ENCODE measurements around the gene ZC3H6.

The ZC3H6 gene

GRCh38 chr2:112275311-112275886, at the start of gene ZC3H6:
Gene ZC3H6 (plus strand): TSS chr2:112275597. CDS start chr2:112275995, 398 bp downstream.
- peak; percentile 99 for DNase-seq (ENCODE audit: low read depth)

- no peak for DNase-seq (ENCODE audit: low read depth)
Observed at GRCh38 chr2:112229348-112229747, 46.0 kb upstream of the ZC3H6 start.

DNA sequence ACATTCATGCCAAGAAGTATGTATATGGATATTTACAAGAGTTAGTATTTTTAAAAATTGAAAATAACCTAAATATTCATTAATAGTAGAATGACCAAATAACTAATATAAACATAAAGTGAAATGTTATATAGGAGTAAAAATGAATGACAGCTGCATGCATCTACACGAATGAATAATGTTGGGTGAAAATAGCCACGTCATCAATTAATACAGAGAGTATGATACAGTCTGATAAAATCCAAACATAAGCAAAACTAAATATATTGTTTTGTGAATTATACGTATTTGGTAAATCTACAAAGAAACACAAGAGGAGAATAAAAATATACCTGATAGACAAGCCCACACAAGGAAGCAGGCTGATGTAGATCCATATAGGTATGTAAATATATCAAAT, 45.0 kb upstream of the ZC3H6 start:
- DNase-seq (ENCODE audit: low read depth), result no peak

GRCh38 chr2:112239862-112240261, 35.5 kb upstream of the ZC3H6 start:
- no peak for DNase-seq (ENCODE audit: low read depth)

GRCh38 chr2:112242384-112242783, 33.0 kb upstream of the ZC3H6 start:
- DNase-seq (ENCODE audit: low read depth), result no peak

GRCh38 chr2:112243233-112243632, 32.2 kb upstream of the ZC3H6 start:
- DNase-seq (ENCODE audit: low read depth), result no peak

- no peak for DNase-seq (ENCODE audit: low read depth)
Observed at GRCh38 chr2:112244854-112245253, 30.5 kb upstream of the ZC3H6 start.

DNA sequence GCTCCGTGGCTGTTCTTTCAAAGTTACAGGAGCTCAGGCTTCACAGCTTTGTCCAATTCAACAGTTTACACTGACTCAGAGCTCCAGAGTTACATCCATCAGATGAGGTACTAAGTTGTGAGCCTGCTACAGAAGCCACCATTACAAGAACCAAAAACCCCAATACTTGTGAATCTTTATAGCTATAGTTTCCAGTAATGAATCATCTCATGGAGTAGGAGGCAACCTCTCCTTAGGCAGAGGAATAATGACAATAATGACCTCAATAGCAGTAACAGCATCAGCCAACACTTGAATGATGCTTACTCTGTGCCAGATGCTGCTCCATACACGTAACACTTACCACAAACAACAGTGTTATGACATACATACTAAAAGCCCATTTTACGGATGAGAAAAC, 24.1 kb upstream of the ZC3H6 start:
- DNase-seq (ENCODE audit: low read depth), result no peak

- DNase-seq (ENCODE audit: low read depth), result no peak
Observed at GRCh38 chr2:112253261-112253815, 22.1 kb upstream of the ZC3H6 start.

DNA sequence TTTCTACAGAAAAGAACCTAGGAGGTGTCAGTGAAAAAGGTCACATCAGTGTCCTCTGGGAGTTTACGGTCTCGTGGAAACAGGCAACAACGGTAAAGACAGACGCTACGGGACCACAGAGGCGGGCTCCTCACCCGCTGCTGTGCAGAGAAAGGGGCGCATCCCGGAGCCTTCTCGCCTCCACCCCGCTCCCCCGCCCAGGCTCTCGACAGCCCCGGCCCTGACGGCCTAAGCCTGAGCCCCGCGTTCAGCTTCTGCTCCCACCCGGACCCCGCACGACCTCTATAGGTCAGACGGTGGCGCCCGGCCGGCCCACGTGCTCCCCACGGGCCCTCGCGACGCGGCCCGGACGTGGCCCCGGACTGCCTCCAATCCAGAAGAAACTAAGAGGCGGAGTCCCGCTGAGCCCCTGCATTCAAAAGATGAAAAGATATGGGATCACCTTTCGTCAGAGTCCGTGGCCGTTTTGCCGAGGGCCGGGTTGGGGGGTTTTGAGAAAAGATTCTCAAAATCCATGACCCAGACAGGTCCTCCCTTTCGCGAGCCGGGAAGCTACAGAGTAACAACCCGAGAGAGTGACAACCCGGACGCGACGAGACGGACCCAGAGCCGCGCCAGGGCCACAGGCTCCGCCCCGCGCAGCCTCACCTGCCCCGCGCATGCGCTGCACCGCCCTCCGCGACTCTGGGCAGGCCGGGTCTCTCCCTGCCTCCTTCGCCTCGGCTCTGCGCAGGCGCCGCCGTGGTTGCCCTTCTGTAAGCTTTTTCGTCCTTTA, 20.7 kb upstream of the ZC3H6 start, which contains the start of gene ZC3H8:
Gene ZC3H8 (minus strand): TSS at position 577 of the 775 bp plus-strand sequence. CDS start 61 bp downstream, at position 516.
- peak; percentile 86 for DNase-seq (ENCODE audit: low read depth)

DNA sequence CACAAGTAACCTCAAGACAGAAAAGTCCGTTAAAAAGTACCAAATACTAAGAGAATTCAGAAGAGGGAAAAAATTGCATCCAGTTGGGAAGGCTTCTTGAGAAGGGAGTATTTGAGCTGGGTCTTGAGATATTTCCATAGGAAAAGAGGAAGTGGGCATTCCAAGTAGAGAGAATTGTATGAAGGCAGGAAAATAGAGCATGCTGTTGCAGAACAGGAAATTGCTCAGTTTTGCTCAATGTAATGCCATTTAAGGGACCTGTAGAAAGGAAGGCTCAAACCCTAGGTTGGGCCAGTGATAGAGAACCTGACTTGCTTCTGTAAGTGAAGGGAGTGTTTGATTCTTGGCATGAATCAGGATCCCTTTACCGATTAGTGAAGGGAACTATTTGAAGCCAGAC, 19.5 kb upstream of the ZC3H6 start:
- no peak for DNase-seq (ENCODE audit: low read depth)

GRCh38 chr2:112256654-112257053, 18.7 kb upstream of the ZC3H6 start:
- DNase-seq (ENCODE audit: low read depth), result no peak

DNA sequence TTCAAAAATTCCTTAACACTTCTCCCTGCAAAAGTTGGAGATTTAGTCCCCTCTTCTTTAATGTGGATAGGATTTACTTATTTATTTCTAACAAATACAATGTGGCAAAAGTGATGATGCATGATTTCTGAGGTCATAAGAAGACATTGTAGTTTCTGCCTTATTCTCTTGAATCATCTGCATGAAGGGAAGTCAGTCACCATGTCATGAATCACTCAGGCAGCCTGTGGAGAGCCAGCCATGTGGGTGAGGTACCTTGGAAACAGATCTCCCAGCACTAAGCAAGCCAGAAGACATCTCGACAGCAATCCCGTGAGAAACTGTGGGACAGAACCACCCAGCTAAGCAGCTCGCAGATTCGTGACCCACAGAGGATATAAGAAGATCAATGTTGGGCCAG, 17.8 kb upstream of the ZC3H6 start:
- no peak for DNase-seq (ENCODE audit: low read depth)

DNA sequence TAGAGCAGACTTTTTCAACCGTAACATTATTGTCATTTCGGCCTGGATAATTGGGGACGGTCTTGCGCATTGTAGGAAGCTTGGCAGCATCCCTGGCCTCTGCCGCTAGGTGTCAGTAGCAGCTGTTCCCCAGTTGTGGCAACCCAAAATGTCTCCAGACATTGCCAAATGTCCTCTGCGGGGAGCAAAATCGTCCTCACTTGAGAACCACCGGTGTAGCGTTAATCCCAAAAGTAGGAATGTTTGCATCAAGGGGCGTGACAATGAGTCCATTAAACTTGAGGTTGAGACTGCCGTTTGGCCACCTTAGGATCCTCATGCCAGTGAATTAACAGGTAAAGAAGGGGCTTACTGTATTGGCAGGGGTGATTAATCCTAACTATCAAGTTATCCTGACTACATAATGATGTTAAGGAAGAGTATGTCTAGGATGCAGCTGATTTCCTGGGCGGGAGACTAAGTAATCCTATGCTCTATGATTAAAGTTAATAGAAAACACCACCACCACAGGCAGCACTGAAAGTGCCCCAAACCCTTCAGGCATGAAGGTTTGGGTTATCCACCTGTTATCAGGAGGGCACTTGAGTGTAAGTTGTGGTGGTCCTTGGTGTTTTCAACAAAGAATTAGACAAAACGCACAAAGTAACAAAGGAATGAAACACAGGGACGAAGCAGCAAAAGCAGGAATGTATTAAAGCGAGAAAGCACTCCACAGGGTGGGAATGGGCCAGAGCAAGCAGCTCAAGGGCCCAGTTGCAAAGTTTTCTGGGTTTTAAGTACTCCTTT, 15.7 kb upstream of the ZC3H6 start:
- DNase-seq (ENCODE audit: low read depth), result peak; percentile 73

GRCh38 chr2:112260295-112260625, 15.1 kb upstream of the ZC3H6 start:
- DNase-seq (ENCODE audit: low read depth), result no peak

DNA sequence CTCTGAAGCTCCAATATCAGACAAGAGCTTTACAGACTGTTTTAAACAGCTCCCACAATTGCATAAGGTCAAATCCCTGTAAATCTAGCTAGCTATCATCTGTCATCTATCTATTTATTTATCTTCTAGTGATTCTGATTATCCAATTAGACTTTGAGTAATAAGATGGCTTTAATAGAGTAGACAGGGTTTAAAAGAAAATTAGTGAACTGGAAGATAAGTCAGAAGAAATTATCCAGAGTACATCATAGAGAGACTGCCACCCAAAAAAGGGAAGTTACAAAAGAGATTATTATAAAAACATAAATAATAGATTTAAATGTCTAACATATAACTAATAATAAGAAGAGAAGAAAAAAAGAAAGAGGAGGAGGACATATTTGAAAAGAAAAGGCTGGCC, 12.5 kb upstream of the ZC3H6 start:
- DNase-seq (ENCODE audit: low read depth), result no peak

GRCh38 chr2:112268547-112268946, 6.8 kb upstream of the ZC3H6 start:
- DNase-seq (ENCODE audit: low read depth), result no peak

- DNase-seq (ENCODE audit: low read depth), result no peak
Observed at GRCh38 chr2:112272669-112273068, 2.7 kb upstream of the ZC3H6 start.

DNA sequence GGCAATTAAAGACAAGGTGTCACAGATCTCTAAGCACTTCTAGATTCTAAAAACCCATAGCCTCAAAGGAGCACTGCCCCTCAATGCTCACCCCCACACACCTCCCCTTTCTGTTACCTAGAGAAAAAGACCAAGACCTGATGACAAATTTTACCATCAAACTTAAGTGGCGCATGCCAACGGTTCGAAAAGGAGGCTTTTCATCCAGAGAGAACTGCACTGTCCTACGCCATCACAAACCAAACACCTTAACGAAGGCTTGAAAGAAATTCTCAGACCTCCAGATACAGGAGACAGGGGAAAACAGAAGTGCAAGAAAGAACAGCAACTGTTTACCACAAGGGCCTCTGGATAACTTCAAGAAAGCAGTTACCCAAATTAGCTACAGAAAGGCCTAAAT, 2.0 kb upstream of the ZC3H6 start:
- no peak for DNase-seq (ENCODE audit: low read depth)

- DNase-seq (ENCODE audit: low read depth), result peak; percentile 70
Observed at GRCh38 chr2:112275887-112276773, 733 bp downstream of the ZC3H6 start.

DNA sequence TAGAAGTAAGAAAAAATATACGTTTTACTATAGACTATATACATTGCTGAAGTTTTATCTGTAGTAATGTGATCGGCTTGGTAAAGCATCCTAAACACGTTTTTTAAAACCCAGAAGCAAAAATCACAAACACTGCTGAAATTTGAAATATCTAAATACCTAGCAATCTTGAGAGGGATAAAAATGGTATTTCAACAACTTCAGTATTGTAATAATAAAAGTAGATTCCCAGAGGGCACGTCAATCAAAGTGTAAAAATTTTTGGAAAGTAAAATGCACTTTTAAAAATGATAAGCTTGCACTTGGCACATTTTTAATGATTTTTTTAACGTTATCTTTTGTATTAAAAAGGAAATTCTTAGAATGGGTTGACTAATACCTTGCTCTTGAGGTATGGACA, 1.6 kb downstream of the ZC3H6 start:
- DNase-seq (ENCODE audit: low read depth), result no peak
